Epithelial cell of esophagus (primary cell): ENCODE results near the gene GRIN2A.

ENCODE experiments used
- DNase-seq: peaks from one replicate; pipeline ENCODE4 v3.0.0; 2010; ENCODE audit warnings: low read depth
- H3K4me3 ChIP-seq: 2 replicates; pipeline ENCODE4 v1.5.1; 2011; ENCODE audit warnings: mild to moderate bottlenecking, low read length, control low read depth
- CTCF ChIP-seq: IDR thresholded peaks from 2 replicates; pipeline ENCODE4 v1.5.1; 2011; ENCODE audit warnings: low read depth, mild to moderate bottlenecking, low read length, control low read depth, inconsistent platforms; ENCODE audit not compliant: insufficient read depth; ENCODE audit errors: missing control alignments

The GRIN2A gene

GRCh38 chr16:10162981-10163380, 19.2 kb downstream of the GRIN2A start:
- no peak for TF ChIP-seq CTCF
- no peak overlapping the region for H3K4me3 ChIP-seq
- DNase-seq, result no peak

GRCh38 chr16:10156099-10156498, 26.1 kb downstream of the GRIN2A start:
- DNase-seq, result no peak
- no peak overlapping the region for H3K4me3 ChIP-seq
- TF ChIP-seq CTCF, result no peak

GRCh38 chr16:10154389-10154788, 27.8 kb downstream of the GRIN2A start:
- H3K4me3 ChIP-seq, result no peak overlapping the region
- DNase-seq, result no peak
- TF ChIP-seq CTCF, result no peak

- H3K4me3 ChIP-seq, result no peak overlapping the region
- DNase-seq, result no peak
- TF ChIP-seq CTCF, result no peak
Observed at GRCh38 chr16:10153985-10154384, 28.2 kb downstream of the GRIN2A start.

GRCh38 chr16:10151718-10152117, 30.5 kb downstream of the GRIN2A start:
- no peak overlapping the region for H3K4me3 ChIP-seq
- DNase-seq, result no peak
- TF ChIP-seq CTCF, result no peak

GRCh38 chr16:10150906-10151305, 31.3 kb downstream of the GRIN2A start:
- TF ChIP-seq CTCF, result no peak
- DNase-seq, result no peak
- no peak overlapping the region for H3K4me3 ChIP-seq

GRCh38 chr16:10145542-10146035, 36.6 kb downstream of the GRIN2A start:
- no peak for TF ChIP-seq CTCF
- no peak overlapping the region for H3K4me3 ChIP-seq

More at GRCh38 chr16:10145542-10146035, 36.6 kb downstream of the GRIN2A start:
- no peak for DNase-seq
